RKO (cell line): Measurements from ENCODE around the gene MAD1L1.
"Not testable (repeated sequence)": the region's sequence is repeated elsewhere in the genome, so short reads cannot be mapped to it uniquely, and the experiment has no call there.

Source experiments
- DNase-seq: peaks from one replicate; pipeline ENCODE4 v3.0.0-alpha.2; 2016; ENCODE audit warnings: low spot score

The MAD1L1 gene

GRCh38 chr7:1883031-1883761, 349.5 kb downstream of the MAD1L1 start:
- DNase-seq, result peak; percentile 47

GRCh38 chr7:1882451-1882850, 350.3 kb downstream of the MAD1L1 start:
- no peak for DNase-seq

- DNase-seq, result no peak
These were observed 350.8 kb downstream of the MAD1L1 start for GRCh38 chr7:1881946-1882345.

GRCh38 chr7:1876641-1877040, 356.1 kb downstream of the MAD1L1 start:
- not testable (repeated sequence) for DNase-seq

- DNase-seq, result not testable (repeated sequence)
These were observed 357.1 kb downstream of the MAD1L1 start for GRCh38 chr7:1875392-1876199.

GRCh38 chr7:1874590-1875391, 358.0 kb downstream of the MAD1L1 start:
- DNase-seq, result not testable (repeated sequence)

- DNase-seq, result no peak
These were observed 358.7 kb downstream of the MAD1L1 start for GRCh38 chr7:1873857-1874589.

GRCh38 chr7:1873421-1873820, 359.3 kb downstream of the MAD1L1 start:
- DNase-seq, result no peak

GRCh38 chr7:1873070-1873405, 359.7 kb downstream of the MAD1L1 start:
- no peak for DNase-seq

GRCh38 chr7:1872191-1873069, 360.3 kb downstream of the MAD1L1 start:
- no peak for DNase-seq

GRCh38 chr7:1869452-1870130, 363.2 kb downstream of the MAD1L1 start:
- DNase-seq, result no peak

GRCh38 chr7:1868516-1869165, 364.1 kb downstream of the MAD1L1 start:
- DNase-seq, result no peak

- no peak for DNase-seq
These were observed 365.1 kb downstream of the MAD1L1 start for GRCh38 chr7:1867370-1868260.

- DNase-seq, result no peak
These were observed 366.1 kb downstream of the MAD1L1 start for GRCh38 chr7:1866601-1867000.

GRCh38 chr7:1865571-1866255, 367.0 kb downstream of the MAD1L1 start:
- DNase-seq, result no peak

GRCh38 chr7:1865000-1865555, 367.7 kb downstream of the MAD1L1 start:
- DNase-seq, result no peak

- no peak for DNase-seq
These were observed 368.4 kb downstream of the MAD1L1 start for GRCh38 chr7:1864161-1864940.
